GM10847 (cell line): Measurements from ENCODE around the gene GNAI2.

Source experiments
- POLR2A ChIP-seq: IDR thresholded peaks from 2 replicates; pipeline ENCODE4 v1.6.1; 2011; ENCODE audit not compliant: insufficient read length; ENCODE audit errors: extremely low read depth

Gene GNAI2

GRCh38 chr3:50299929-50300680, 64.1 kb downstream of the GNAI2 start:
- TF ChIP-seq POLR2A, result no peak

- TF ChIP-seq POLR2A, result no peak
These were observed 64.8 kb downstream of the GNAI2 start for GRCh38 chr3:50300681-50301254.

GRCh38 chr3:50302095-50303012, 66.3 kb downstream of the GNAI2 start:
- no peak for TF ChIP-seq POLR2A

GRCh38 chr3:50303013-50303815, 67.2 kb downstream of the GNAI2 start, which contains the start of gene HYAL1:
Gene HYAL1 (minus strand): TSS chr3:50303574. CDS start chr3:50302956, 618 bp downstream.
- no peak for TF ChIP-seq POLR2A

- no peak for TF ChIP-seq POLR2A
These were observed 68.6 kb downstream of the GNAI2 start for GRCh38 chr3:50304601-50305000.
